Panc1 (cell line): ENCODE data around the gene ERFL. TPM values are rescaled to one million over a fixed set of nuclear protein-coding genes. Genes with fewer than 3 reads are reported as not detected.
A peak's percentile ranks its signal among the peaks of the same experiment; 100 is the strongest.
"Not testable (repeated sequence)": the region's sequence is repeated elsewhere in the genome, so short reads cannot be mapped to it uniquely, and the experiment has no call there.

Source experiments
- ATAC-seq: fragments of 200-7000 bp; cut with Tn5 transposase; 2 replicates; pipeline ENCODE4 v1.9.1; 2020; ENCODE audit warnings: mild to moderate bottlenecking, moderate library complexity
- BruUV-seq: library from RNA; stranded (reverse); fragments of 400-500 nt; replicated peaks from 2 replicates; lab custom pipeline; 2021; lab: Mats Ljungman, UMichigan
- CTCF ChIA-PET: fragments of 300-600 bp; sonication (Branson Sonifier 250); formaldehyde crosslinking; loops from one replicate; lab custom pipeline; 2022; ENCODE audit warnings: antibody characterized with exemption; lab: Charles Lee
- POLR2A ChIA-PET: fragments of 300-600 bp; sonication (Branson Sonifier 250); formaldehyde crosslinking; loops from one replicate; lab custom pipeline; 2022; ENCODE audit warnings: antibody characterized with exemption; lab: Charles Lee
- DNase-seq: peaks from one replicate; pipeline ENCODE4 v3.0.0-alpha.2; 2010; ENCODE audit warnings: low read depth, low spot score
- H3K27ac ChIP-seq: 2 replicates; pipeline ENCODE4 v1.5.1; 2011; ENCODE audit warnings: mild to moderate bottlenecking, low read length, inconsistent platforms
- H3K27me3 ChIP-seq: fragments of 200-500 bp; sonication (Bioruptor generic); 2 replicates; pipeline ENCODE4 v1.6.0; 2014; ENCODE audit warnings: low read length, inconsistent platforms; ENCODE audit not compliant: control insufficient read depth, insufficient read depth
- H3K36me3 ChIP-seq: fragments of 200-500 bp; sonication (Bioruptor generic); 2 replicates; pipeline ENCODE4 v1.5.1; 2014; ENCODE audit warnings: inconsistent platforms, mild to moderate bottlenecking, low read length, moderate library complexity; ENCODE audit not compliant: control insufficient read depth, insufficient read depth
- H3K4me1 ChIP-seq: 2 replicates; pipeline ENCODE4 v1.5.1; 2011; ENCODE audit warnings: inconsistent platforms, mild to moderate bottlenecking, low read length, moderate library complexity; ENCODE audit not compliant: control insufficient read depth, insufficient read depth
- H3K4me3 ChIP-seq, 2 experiments: 2 replicates each; pipeline ENCODE4 v1.5.1; 2011 to 2012; ENCODE audit warnings: low read depth in 2 of 2, low read length in 2 of 2, mild to moderate bottlenecking in 2 of 2, inconsistent platforms in 1 of 2, moderate library complexity in 1 of 2
- H3K9me3 ChIP-seq: fragments of 200-500 bp; sonication (Bioruptor generic); 2 replicates; pipeline ENCODE4 v1.5.1; 2014; ENCODE audit warnings: low read depth, mild to moderate bottlenecking, inconsistent platforms, low read length, moderate library complexity; ENCODE audit not compliant: control insufficient read depth, insufficient read depth
- POLR2AphosphoS5 ChIP-seq: IDR thresholded peaks from 2 replicates; pipeline ENCODE4 v1.6.1; 2012; ENCODE audit warnings: mild to moderate bottlenecking, low read depth, low read length, moderate library complexity
- SIN3A ChIP-seq: IDR thresholded peaks from 2 replicates; pipeline ENCODE4 v1.6.1; 2012; ENCODE audit warnings: low read depth, mild to moderate bottlenecking, low read length, moderate library complexity, borderline replicate concordance; ENCODE audit not compliant: insufficient read depth
- TCF7L2 ChIP-seq: IDR thresholded peaks from 2 replicates; pipeline ENCODE4 v1.6.1; 2011; ENCODE audit warnings: mild to moderate bottlenecking, low read depth, low read length, inconsistent platforms
- in situ Hi-C: cut with HindIII; loops from 2 replicates; pipeline ENCODE4 v1.10.0; 2016; ENCODE audit warnings: low sequenced_read_pairs, low pct_unique_long_range_greater_than_20kb
- intact Hi-C: fragments of 100-400 bp; cut with micrococcal nuclease; formaldehyde crosslinking; loops from one replicate; pipeline ENCODE4 v1.10.0; 2022; ENCODE audit not compliant: unreplicated experiment
- total RNA-seq: library from RNA; stranded (reverse); gene quantifications from one replicate; pipeline ENCODE4 v1.2.1, GENCODE V29; 2021; ENCODE audit not compliant: unreplicated experiment
- TF ChIP-seq, protein P1 (sequence below): fragments of 450-650 bp; IDR thresholded peaks from 2 replicates; pipeline ENCODE4 v1.5.1; 2017; ENCODE audit warnings: mild to moderate bottlenecking
- TF ChIP-seq, protein P2 (sequence below), 2 experiments: IDR thresholded peaks; 2 replicates each; pipeline ENCODE4 v1.6.1; 2011 to 2012; ENCODE audit warnings: low read depth in 2 of 2, control low read depth in 1 of 2, low read length in 1 of 2, mild to moderate bottlenecking in 1 of 2, moderate library complexity in 1 of 2; ENCODE audit not compliant: insufficient read depth in 1 of 2

Gene ERFL
- total RNA-seq, 1 experiment from 2014 or later = 0.18 TPM

DNA sequence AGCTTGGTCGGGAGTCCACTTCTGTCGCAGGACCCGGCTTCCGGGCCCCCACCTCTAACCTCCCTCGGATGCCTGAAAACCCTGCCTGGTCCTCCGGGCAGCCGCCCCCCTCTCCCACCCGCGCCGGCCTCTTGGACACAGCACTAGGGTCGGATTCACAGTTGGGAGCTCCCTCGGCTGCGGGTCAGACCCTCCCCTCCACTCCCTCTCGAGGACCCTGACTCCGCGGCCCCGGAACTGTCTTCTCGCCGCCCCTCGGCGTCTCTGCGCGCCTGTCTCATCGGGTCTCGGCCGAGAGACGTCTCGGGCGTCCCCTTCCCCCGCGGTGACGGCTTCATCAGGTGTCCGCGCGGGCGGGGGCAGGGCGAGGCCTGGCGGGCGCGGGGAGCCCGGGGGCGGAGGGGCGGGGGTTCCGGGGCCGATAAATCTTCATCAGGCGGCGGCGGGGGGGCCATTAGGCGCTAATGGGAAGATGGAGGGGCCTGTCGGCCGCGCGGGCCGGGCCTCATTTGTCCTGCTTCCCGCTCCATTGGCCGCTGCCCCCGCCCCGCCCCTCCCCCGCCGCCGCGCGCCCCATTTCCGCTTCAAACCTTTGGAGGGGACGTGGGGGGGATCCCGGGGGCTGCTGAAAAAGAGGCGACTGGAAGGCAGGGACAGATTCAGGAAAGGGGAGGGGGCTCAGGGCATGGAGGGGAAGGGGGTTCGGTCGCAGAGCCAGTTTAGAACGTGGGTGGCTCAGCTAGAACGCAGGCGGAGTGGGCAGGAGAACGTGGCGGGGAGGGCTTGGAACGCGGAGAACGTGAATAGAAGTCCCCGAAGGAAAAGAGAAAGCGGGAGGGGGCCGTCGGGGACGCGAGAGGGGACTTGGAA lies 11.8 kb upstream of the ERFL start:
- H3K27ac ChIP-seq = no peak overlapping the region
- H3K36me3 ChIP-seq = no peaks in the 10 kb centered on the region
- intact Hi-C loops = loop anchor here (10.0 kb wide), 1 partner anchor 55 kb away; the partner anchor contains the start of gene ARHGEF1
- no peak for DNase-seq
- H3K4me1 ChIP-seq = no peaks in the 10 kb centered on the region
- ATAC-seq = peak; percentile 56; the same call in 1 of the 2 replicates
- H3K27me3 ChIP-seq = no peaks in the 10 kb centered on the region
- in situ Hi-C loops = no loop called here
- H3K9me3 ChIP-seq = no peaks in the 10 kb centered on the region
- BruUV-seq = no TSS peak
- peak overlapping the region; percentile 39 to 48 for H3K4me3 ChIP-seq
- TF ChIP-seq POLR2AphosphoS5 (no peak), TCF7L2 (no peak), SIN3A (no peak)
- TF ChIP-seq, protein P1, sequence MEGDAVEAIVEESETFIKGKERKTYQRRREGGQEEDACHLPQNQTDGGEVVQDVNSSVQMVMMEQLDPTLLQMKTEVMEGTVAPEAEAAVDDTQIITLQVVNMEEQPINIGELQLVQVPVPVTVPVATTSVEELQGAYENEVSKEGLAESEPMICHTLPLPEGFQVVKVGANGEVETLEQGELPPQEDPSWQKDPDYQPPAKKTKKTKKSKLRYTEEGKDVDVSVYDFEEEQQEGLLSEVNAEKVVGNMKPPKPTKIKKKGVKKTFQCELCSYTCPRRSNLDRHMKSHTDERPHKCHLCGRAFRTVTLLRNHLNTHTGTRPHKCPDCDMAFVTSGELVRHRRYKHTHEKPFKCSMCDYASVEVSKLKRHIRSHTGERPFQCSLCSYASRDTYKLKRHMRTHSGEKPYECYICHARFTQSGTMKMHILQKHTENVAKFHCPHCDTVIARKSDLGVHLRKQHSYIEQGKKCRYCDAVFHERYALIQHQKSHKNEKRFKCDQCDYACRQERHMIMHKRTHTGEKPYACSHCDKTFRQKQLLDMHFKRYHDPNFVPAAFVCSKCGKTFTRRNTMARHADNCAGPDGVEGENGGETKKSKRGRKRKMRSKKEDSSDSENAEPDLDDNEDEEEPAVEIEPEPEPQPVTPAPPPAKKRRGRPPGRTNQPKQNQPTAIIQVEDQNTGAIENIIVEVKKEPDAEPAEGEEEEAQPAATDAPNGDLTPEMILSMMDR = no peak
- TF ChIP-seq, protein P2, sequence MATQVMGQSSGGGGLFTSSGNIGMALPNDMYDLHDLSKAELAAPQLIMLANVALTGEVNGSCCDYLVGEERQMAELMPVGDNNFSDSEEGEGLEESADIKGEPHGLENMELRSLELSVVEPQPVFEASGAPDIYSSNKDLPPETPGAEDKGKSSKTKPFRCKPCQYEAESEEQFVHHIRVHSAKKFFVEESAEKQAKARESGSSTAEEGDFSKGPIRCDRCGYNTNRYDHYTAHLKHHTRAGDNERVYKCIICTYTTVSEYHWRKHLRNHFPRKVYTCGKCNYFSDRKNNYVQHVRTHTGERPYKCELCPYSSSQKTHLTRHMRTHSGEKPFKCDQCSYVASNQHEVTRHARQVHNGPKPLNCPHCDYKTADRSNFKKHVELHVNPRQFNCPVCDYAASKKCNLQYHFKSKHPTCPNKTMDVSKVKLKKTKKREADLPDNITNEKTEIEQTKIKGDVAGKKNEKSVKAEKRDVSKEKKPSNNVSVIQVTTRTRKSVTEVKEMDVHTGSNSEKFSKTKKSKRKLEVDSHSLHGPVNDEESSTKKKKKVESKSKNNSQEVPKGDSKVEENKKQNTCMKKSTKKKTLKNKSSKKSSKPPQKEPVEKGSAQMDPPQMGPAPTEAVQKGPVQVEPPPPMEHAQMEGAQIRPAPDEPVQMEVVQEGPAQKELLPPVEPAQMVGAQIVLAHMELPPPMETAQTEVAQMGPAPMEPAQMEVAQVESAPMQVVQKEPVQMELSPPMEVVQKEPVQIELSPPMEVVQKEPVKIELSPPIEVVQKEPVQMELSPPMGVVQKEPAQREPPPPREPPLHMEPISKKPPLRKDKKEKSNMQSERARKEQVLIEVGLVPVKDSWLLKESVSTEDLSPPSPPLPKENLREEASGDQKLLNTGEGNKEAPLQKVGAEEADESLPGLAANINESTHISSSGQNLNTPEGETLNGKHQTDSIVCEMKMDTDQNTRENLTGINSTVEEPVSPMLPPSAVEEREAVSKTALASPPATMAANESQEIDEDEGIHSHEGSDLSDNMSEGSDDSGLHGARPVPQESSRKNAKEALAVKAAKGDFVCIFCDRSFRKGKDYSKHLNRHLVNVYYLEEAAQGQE (IDR thresholded peaks at IDR 0.05; ENCODE audit: insufficient read depth in 1 of 2, low read depth in 2 of 2, low read length in 1 of 2) = no peak
- CTCF ChIA-PET = no interaction called here
- POLR2A ChIA-PET = no interaction called here

DNA sequence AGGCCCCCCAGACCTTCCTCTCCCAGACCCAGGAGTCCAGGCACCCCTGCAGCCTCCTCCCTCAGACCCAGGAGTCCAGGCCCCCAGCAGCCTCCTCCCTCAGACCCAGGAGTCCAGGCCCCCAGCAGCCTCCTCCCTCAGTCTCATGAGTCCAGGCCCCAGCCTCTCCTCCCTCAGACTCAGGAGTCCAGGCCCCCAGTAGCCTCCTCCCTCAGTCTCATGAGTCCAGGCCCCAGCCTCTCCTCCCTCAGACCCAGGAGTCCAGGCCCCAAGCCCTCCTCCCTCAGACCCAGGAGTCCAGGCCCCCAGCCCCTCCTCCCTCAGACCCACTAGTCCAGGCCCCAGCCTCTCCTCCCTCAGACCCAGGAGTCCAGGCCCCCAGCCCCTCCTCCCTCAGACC lies 11.0 kb upstream of the ERFL start:
- H3K9me3 ChIP-seq, H3K4me1 ChIP-seq, H3K27ac ChIP-seq, CTCF ChIA-PET, in situ Hi-C loops, POLR2A ChIA-PET, H3K36me3 ChIP-seq, ATAC-seq, BruUV-seq, H3K27me3 ChIP-seq, DNase-seq, H3K4me3 ChIP-seq: not testable (repeated sequence)
- intact Hi-C loops = loop anchor here (10.0 kb wide), 1 partner anchor 54 kb away; the partner anchor contains the start of gene ARHGEF1
